Measurements from ENCODE around the gene VMP1.

Gene VMP1

GRCh38 chr17:59699218-59699617 lies 8.2 kb upstream of the VMP1 start:
- no peak overlapping the region for H3K4me3 ChIP-seq (ENCODE audit: control insufficient read depth, low read depth, low read length)
- no peak for DNase-seq (ENCODE audit: low read depth)
- TF ChIP-seq CTCF (IDR thresholded peaks at IDR 0.05; ENCODE audit: control insufficient read depth, insufficient read depth, low read depth, low read length, missing control alignments): no peak

DNA sequence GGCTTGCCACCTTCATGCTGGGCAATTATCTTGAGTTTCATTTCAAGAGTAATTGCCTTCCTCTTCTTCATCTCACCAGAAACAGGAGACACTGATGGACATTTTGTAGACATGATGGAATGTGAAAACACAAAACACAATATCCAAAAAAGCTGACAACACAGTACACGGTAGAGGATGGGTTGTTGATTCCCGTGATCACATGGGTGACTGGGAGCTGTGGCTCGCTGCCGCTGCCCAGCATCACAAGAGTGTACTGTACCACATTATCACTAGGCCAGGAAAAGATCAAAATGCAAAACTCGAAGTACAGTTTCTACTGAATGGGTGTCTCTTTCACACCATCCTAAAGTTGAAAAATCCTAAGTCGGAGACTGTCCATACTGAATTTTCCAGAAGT lies 7.7 kb upstream of the VMP1 start:
- H3K4me3 ChIP-seq (ENCODE audit: control insufficient read depth, low read depth, low read length): no peak overlapping the region
- no peak for TF ChIP-seq CTCF (IDR thresholded peaks at IDR 0.05; ENCODE audit: control insufficient read depth, insufficient read depth, low read depth, low read length, missing control alignments)

GRCh38 chr17:59702304-59702703 lies 5.2 kb upstream of the VMP1 start:
- no peak for TF ChIP-seq CTCF (IDR thresholded peaks at IDR 0.05; ENCODE audit: control insufficient read depth, insufficient read depth, low read depth, low read length, missing control alignments)
- no peak overlapping the region for H3K4me3 ChIP-seq (ENCODE audit: control insufficient read depth, low read depth, low read length)
- no peak for DNase-seq (ENCODE audit: low read depth)

More for the DNA sequence above, 7.7 kb upstream of the VMP1 start:
- DNase-seq (ENCODE audit: low read depth): no peak

GRCh38 chr17:59707971-59708430 lies 547 bp downstream of the VMP1 start:
- peak overlapping the region; percentile 78 for H3K4me3 ChIP-seq (ENCODE audit: control insufficient read depth, low read depth, low read length)
- DNase-seq (ENCODE audit: low read depth): no peak
- TF ChIP-seq CTCF (IDR thresholded peaks at IDR 0.05; ENCODE audit: control insufficient read depth, insufficient read depth, low read depth, low read length, missing control alignments): no peak

DNA sequence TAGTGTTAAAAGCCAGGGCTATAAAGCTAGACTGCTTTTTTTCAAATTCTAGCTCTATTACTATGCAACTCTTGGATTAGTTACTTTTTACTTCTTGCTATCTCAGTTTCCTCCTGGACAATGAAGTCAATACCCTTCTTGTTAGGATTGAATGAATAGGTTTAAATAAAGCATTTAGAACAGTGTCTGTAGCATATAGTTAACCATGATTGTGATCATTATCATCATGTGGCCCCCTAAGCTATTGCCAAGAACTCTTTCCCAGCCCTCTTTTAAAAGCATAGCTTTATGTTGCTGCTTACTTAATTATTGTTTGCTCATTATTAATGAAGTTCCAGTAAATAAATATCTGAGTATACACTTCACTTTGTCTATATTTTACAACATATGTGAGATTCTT lies 4.5 kb downstream of the VMP1 start:
- no peak for DNase-seq (ENCODE audit: low read depth)
- H3K4me3 ChIP-seq (ENCODE audit: control insufficient read depth, low read depth, low read length): no peak overlapping the region
- TF ChIP-seq CTCF (IDR thresholded peaks at IDR 0.05; ENCODE audit: control insufficient read depth, insufficient read depth, low read depth, low read length, missing control alignments): no peak

- no peak for TF ChIP-seq CTCF (IDR thresholded peaks at IDR 0.05; ENCODE audit: control insufficient read depth, insufficient read depth, low read depth, low read length, missing control alignments)
- H3K4me3 ChIP-seq (ENCODE audit: control insufficient read depth, low read depth, low read length): no peak overlapping the region
- no peak for DNase-seq (ENCODE audit: low read depth)
These were observed 5.4 kb downstream of the VMP1 start for GRCh38 chr17:59712862-59713261.

DNA sequence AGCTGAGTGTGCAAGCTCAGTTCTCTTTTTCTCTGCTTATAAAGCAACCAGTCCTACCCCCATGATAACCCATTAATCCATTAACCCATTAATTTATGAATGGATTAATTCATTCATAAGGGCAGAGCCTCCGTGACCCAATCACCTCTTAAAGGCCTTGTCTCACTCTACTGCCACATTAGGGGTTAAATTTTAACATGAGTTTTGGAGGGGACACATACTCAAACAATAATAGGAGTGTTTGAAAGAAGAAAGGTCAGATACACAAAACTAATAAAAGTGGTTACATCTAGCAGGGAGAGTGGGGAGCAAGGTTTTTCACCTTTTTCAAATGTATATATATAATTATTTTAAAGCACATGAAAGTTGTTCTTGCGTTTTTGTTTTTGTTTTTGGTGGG lies 6.8 kb downstream of the VMP1 start:
- TF ChIP-seq CTCF (IDR thresholded peaks at IDR 0.05; ENCODE audit: control insufficient read depth, insufficient read depth, low read depth, low read length, missing control alignments): no peak
- H3K4me3 ChIP-seq (ENCODE audit: control insufficient read depth, low read depth, low read length): no peak overlapping the region
- no peak for DNase-seq (ENCODE audit: low read depth)

All from AG09309 (cell line).